DOHH2 (cell line): ENCODE results near the gene TMEM95.

Experiments
- EZH2phosphoT487 ChIP-seq: fragments of 200-600 bp; sonication (generic); IDR thresholded peaks from 2 replicates; pipeline ENCODE4 v1.6.1; 2017; ENCODE audit warnings: borderline replicate concordance, mild to moderate bottlenecking, antibody characterized with exemption, low read length, moderate library complexity, mixed read lengths
- TF ChIP-seq, protein P1 (sequence below): fragments of 200-600 bp; sonication (generic); IDR thresholded peaks from one replicate; pipeline ENCODE4 v1.5.1; 2014; ENCODE audit warnings: antibody characterized with exemption, mild to moderate bottlenecking, low read depth, low read length; ENCODE audit not compliant: poor library complexity, severe bottlenecking

- TF ChIP-seq, protein P1, sequence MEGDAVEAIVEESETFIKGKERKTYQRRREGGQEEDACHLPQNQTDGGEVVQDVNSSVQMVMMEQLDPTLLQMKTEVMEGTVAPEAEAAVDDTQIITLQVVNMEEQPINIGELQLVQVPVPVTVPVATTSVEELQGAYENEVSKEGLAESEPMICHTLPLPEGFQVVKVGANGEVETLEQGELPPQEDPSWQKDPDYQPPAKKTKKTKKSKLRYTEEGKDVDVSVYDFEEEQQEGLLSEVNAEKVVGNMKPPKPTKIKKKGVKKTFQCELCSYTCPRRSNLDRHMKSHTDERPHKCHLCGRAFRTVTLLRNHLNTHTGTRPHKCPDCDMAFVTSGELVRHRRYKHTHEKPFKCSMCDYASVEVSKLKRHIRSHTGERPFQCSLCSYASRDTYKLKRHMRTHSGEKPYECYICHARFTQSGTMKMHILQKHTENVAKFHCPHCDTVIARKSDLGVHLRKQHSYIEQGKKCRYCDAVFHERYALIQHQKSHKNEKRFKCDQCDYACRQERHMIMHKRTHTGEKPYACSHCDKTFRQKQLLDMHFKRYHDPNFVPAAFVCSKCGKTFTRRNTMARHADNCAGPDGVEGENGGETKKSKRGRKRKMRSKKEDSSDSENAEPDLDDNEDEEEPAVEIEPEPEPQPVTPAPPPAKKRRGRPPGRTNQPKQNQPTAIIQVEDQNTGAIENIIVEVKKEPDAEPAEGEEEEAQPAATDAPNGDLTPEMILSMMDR: no peak
- no peak for TF ChIP-seq EZH2phosphoT487
These were observed 27.9 kb upstream of the TMEM95 start for GRCh38 chr17:7327056-7327455.
